Measurements from ENCODE around the gene MVD. TPM values are rescaled to one million over a fixed set of nuclear protein-coding genes. Genes with fewer than 3 reads are reported as not detected.

The MVD gene
- total RNA-seq, 4 donors from 2014 or later = 27.0 to 32.4 (median 29.3) TPM

GRCh38 chr16:88695218-88695617, 32.3 kb upstream of the MVD start:
- TF ChIP-seq CTCF (IDR thresholded peaks at IDR 0.05) = no peak
- TF ChIP-seq POLR2AphosphoS5 (IDR thresholded peaks at IDR 0.05) = no peak
- TF ChIP-seq POLR2A (IDR thresholded peaks at IDR 0.05; ENCODE audit: low read depth) = no peak
- no peak for TF ChIP-seq EP300 (IDR thresholded peaks at IDR 0.05)
- no peak for DNase-seq (ENCODE audit: extremely low spot score)
- Histone ChIP-seq H3K27ac (replicated peaks in 1 of 4) (no peak overlapping the region), H3K27me3 (peaks cover 0 to 30% (median 4%) of the 10 kb centered on the region in 4 donors), H3K9me3 (no peaks in the 10 kb centered on the region), H3K4me3 (no peak overlapping the region), H3K4me1 (peaks cover 0 to 7% (median 5%) of the 10 kb centered on the region in 4 donors), H3K36me3 (peaks cover 19 to 53% (median 47%) of the 10 kb centered on the region in 4 donors)
- no CpG with 5 or more reads among the region's 15 CpGs for WGBS
- intact Hi-C loops (cut with DNase I) = no loop called here

GRCh38 chr16:88694221-88695087, 31.6 kb upstream of the MVD start:
- TF ChIP-seq POLR2AphosphoS5 (IDR thresholded peaks at IDR 0.05) (no peak), CTCF (IDR thresholded peaks at IDR 0.05) (no peak), EP300 (IDR thresholded peaks at IDR 0.05) (no peak), POLR2A (IDR thresholded peaks at IDR 0.05; ENCODE audit: low read depth) (no peak)
- no peak overlapping the region for H3K4me3 ChIP-seq
- H3K36me3 ChIP-seq = peaks cover 19 to 46% (median 40%) of the 10 kb centered on the region in 4 donors
- no peaks in the 10 kb centered on the region for H3K9me3 ChIP-seq
- DNase-seq (ENCODE audit: extremely low spot score) = no peak
- peaks cover 0 to 38% (median 9%) of the 10 kb centered on the region in 4 donors for H3K27me3 ChIP-seq
- H3K27ac ChIP-seq (replicated peaks in 1 of 4) = no peak overlapping the region
- intact Hi-C loops (cut with DNase I) = no loop called here
- WGBS = 93% methylated on average over 14 of the region's 37 CpGs
- peaks cover 0 to 4% (median 0%) of the 10 kb centered on the region in 4 donors for H3K4me1 ChIP-seq

- intact Hi-C loops (cut with DNase I) = no loop called here
- Histone ChIP-seq H3K9me3 (no peaks in the 10 kb centered on the region), H3K4me3 (no peak overlapping the region), H3K36me3 (peaks cover 18 to 37% (median 31%) of the 10 kb centered on the region in 4 donors), H3K27me3 (peaks cover 0 to 47% (median 17%) of the 10 kb centered on the region in 4 donors), H3K4me1 (peaks cover 0 to 4% (median under 1%) of the 10 kb centered on the region in 4 donors), H3K27ac (replicated peaks in 1 of 4) (no peak overlapping the region)
- TF ChIP-seq CTCF (IDR thresholded peaks at IDR 0.05) = no peak
- no peak for TF ChIP-seq EP300 (IDR thresholded peaks at IDR 0.05)
- no peak for TF ChIP-seq POLR2AphosphoS5 (IDR thresholded peaks at IDR 0.05)
- no peak for TF ChIP-seq POLR2A (IDR thresholded peaks at IDR 0.05; ENCODE audit: low read depth)
- 93% methylated on average over 20 of the region's 39 CpGs for WGBS
- DNase-seq (ENCODE audit: extremely low spot score) = no peak
Observed at GRCh38 chr16:88693420-88694177, 30.7 kb upstream of the MVD start.

- Histone ChIP-seq H3K4me3 (no peak overlapping the region), H3K4me1 (peaks cover 0 to 7% (median 2%) of the 10 kb centered on the region in 4 donors), H3K36me3 (peaks cover 11 to 30% (median 24%) of the 10 kb centered on the region in 4 donors), H3K9me3 (no peaks in the 10 kb centered on the region), H3K27ac (replicated peaks in 1 of 4) (no peak overlapping the region), H3K27me3 (peaks cover 0 to 54% (median 24%) of the 10 kb centered on the region in 4 donors)
- intact Hi-C loops (cut with DNase I) = no loop called here
- WGBS = 64% methylated on average over 2 of the region's 10 CpGs
- TF ChIP-seq CTCF (IDR thresholded peaks at IDR 0.05) = no peak
- no peak for DNase-seq (ENCODE audit: extremely low spot score)
Observed at GRCh38 chr16:88692861-88693260, 30.0 kb upstream of the MVD start.
